ENCODE data around the gene GPR146.

Gene GPR146

DNA sequence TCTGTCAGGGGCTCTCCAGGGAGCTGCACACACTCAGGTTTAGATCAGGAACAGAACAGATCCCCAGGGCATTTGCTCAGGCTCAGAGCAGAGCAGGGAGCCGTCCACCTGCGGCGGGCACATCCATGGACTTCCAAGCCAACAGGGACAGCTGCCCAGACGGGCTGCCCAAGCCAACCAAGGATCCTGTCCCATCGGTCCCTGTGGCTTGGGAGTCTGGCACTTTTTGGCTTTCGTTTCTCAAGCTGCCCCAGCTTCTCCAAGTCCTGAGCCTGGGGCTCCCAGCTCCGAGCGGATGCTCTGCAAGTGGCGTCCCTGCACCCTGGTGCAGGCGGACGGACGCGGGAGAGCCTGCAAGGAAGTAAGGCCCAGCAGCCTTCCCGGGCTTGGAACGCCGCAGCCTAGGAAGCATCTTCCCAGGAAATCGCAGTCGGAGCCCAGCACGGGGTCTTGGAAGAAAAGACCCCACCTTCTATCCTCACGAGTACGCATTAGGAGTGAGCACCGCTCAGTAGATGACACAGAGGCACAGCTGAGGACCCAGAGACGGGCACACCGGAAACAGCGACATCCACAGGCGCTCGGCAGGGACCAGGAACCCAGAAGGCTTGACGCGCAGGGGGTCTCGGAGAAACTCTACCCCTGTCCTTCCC is 6.0 kb downstream of the GPR146 start:
- no peak overlapping the region for H3K23ac ChIP-seq (ENCODE audit: low read length)
- H3K27ac ChIP-seq (ENCODE audit: low read depth, low read length) = no peak overlapping the region
- no peak overlapping the region for H2BK15ac ChIP-seq (replicated peaks; ENCODE audit: low read depth)
- H3K4me1 ChIP-seq (ENCODE audit: control insufficient read depth, low read depth, low read length) = peaks cover 5% of the 10 kb centered on the region
- H2BK120ac ChIP-seq (ENCODE audit: low read depth, low read length) = no peak overlapping the region
- no peaks in the 10 kb centered on the region for H3K36me3 ChIP-seq (ENCODE audit: control insufficient read depth, insufficient read depth, low read length)
- H3K79me1 ChIP-seq (ENCODE audit: low read length) = peaks cover 2% of the 10 kb centered on the region
- no peak overlapping the region for H3K9ac ChIP-seq (ENCODE audit: low read length)
- H2AK5ac ChIP-seq (ENCODE audit: low read length) = no peak overlapping the region
- H4K5ac ChIP-seq (ENCODE audit: low read length) = no peak overlapping the region
- DNase-seq = no peak
- no peak overlapping the region for H4K8ac ChIP-seq (ENCODE audit: low read depth, low read length)
- no peaks in the 10 kb centered on the region for H3K27me3 ChIP-seq (ENCODE audit: insufficient read depth, low read length, poor library complexity)
- H3K18ac ChIP-seq (ENCODE audit: low read length) = no peak overlapping the region
- WGBS (ENCODE audit: extremely low coverage, insufficient coverage, low lambda C conversion rate) = no CpG with 5 or more reads among the region's 30 CpGs
- no peak overlapping the region for H3K4me2 ChIP-seq (ENCODE audit: low read length)
- H2BK5ac ChIP-seq (ENCODE audit: low read length) = no peak overlapping the region
- H3K56ac ChIP-seq (ENCODE audit: low read length) = no peak overlapping the region
- H3K4me3 ChIP-seq (ENCODE audit: low read length) = no peak overlapping the region
- H3K4ac ChIP-seq (ENCODE audit: low read depth, low read length) = no peak overlapping the region
- H3K79me2 ChIP-seq (ENCODE audit: control insufficient read depth, insufficient read depth, low read length) = no peaks in the 10 kb centered on the region

DNA sequence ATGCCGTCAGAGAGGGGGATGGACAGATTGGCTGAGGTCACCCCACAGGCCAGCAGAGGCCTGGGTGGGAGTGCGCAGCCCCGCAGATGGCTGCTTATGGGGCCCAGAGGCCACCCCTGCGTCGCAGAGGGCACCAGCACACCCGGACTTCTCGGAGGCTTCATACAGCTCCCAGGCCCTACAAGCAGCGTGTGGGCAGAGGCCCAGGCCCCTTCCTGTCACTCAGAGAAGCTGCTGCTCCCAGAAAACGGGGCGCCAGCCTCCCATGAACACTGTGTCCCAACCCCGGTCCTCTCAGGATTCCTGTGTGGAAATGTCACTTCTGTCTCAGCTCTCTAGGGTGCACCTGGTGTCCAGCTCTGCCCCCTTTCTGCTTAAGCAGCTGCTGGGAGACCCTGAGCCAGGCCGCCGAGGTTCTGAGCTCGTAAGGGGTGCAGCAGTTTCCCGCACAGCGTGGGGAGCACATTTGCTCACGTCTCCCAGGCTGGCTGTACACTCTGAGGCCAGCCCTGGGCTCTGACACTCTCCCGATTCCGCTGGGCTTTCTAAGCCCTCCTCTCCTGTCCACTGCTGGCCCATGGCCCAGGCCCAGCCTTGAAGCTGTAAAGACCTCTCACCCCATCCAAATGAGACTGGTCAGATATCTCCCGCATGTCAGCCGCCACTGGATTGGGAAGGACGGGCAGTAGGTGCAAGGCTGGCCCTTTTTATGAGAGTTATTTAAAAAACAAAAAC is 6.8 kb downstream of the GPR146 start:
- DNase-seq = no peak
- H2BK15ac ChIP-seq (replicated peaks; ENCODE audit: low read depth) = no peak overlapping the region
- no peak overlapping the region for H3K18ac ChIP-seq (ENCODE audit: low read length)
- no peak overlapping the region for H4K5ac ChIP-seq (ENCODE audit: low read length)
- no peak overlapping the region for H3K9ac ChIP-seq (ENCODE audit: low read length)
- no peak overlapping the region for H2BK5ac ChIP-seq (ENCODE audit: low read length)
- peaks cover 5% of the 10 kb centered on the region for H3K4me1 ChIP-seq (ENCODE audit: control insufficient read depth, low read depth, low read length)
- no peaks in the 10 kb centered on the region for H3K27me3 ChIP-seq (ENCODE audit: insufficient read depth, low read length, poor library complexity)
- no peaks in the 10 kb centered on the region for H3K79me2 ChIP-seq (ENCODE audit: control insufficient read depth, insufficient read depth, low read length)
- H3K79me1 ChIP-seq (ENCODE audit: low read length) = peaks cover 2% of the 10 kb centered on the region
- no peak overlapping the region for H3K4me3 ChIP-seq (ENCODE audit: low read length)
- H4K8ac ChIP-seq (ENCODE audit: low read depth, low read length) = no peak overlapping the region
- no peak overlapping the region for H2AK5ac ChIP-seq (ENCODE audit: low read length)
- H3K36me3 ChIP-seq (ENCODE audit: control insufficient read depth, insufficient read depth, low read length) = no peaks in the 10 kb centered on the region
- H3K23ac ChIP-seq (ENCODE audit: low read length) = no peak overlapping the region
- no CpG with 5 or more reads among the region's 22 CpGs for WGBS (ENCODE audit: extremely low coverage, insufficient coverage, low lambda C conversion rate)
- H2BK120ac ChIP-seq (ENCODE audit: low read depth, low read length) = no peak overlapping the region
- no peak overlapping the region for H3K27ac ChIP-seq (ENCODE audit: low read depth, low read length)
- H3K4ac ChIP-seq (ENCODE audit: low read depth, low read length) = no peak overlapping the region
- H3K56ac ChIP-seq (ENCODE audit: low read length) = no peak overlapping the region
- no peak overlapping the region for H3K4me2 ChIP-seq (ENCODE audit: low read length)

DNA sequence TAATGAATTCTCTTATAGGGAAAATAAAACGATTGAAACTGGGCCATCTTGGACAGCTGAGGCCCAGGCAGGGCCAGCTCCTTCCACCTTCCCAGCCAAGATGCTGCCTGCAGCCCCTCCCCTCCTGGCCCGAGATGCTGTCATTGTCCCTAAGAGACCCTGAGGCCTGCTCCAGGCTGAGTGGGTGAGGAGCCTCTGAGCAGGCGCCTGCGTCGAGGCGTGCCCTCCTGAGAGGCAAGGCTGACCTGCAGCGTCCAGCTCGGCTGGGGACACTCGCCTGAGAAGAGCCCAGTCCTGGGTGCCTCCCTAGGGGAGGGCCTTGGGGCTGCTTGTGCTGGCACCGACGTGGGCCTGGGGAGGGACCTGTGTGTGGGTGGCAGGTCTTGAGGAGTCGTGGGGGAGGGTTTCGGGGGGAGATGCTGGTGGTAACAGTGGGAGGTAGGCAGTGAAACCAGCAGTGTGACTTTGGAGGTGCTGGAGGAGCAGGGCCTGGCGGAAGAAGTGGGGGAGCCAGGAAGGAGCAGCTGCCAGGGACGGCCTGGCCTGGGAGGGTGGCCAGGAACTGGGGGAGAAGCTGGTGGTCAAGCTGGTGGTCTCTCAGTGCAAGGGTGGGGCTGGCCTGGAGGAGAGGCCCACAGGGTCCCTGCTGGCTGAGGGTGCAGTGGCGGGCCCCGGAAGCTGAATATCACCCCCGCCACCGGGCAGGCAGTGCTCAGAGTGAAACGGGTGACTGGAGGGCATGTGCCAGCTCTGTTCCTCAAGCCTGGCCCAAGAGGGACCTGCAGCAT is 7.9 kb downstream of the GPR146 start:
- Histone ChIP-seq H3K27ac (ENCODE audit: low read depth, low read length) (no peak overlapping the region), H3K4me2 (ENCODE audit: low read length) (no peak overlapping the region), H3K18ac (ENCODE audit: low read length) (no peak overlapping the region), H3K79me1 (ENCODE audit: low read length) (no peaks in the 10 kb centered on the region), H3K4ac (ENCODE audit: low read depth, low read length) (no peak overlapping the region), H2BK120ac (ENCODE audit: low read depth, low read length) (no peak overlapping the region), H3K56ac (ENCODE audit: low read length) (peak overlapping the region; percentile 80), H3K23ac (ENCODE audit: low read length) (peak overlapping the region; percentile 66), H2BK15ac (replicated peaks; ENCODE audit: low read depth) (no peak overlapping the region), H3K4me3 (ENCODE audit: low read length) (no peak overlapping the region), H4K8ac (ENCODE audit: low read depth, low read length) (no peak overlapping the region), H2AK5ac (ENCODE audit: low read length) (peak overlapping the region; percentile 69), H3K36me3 (ENCODE audit: control insufficient read depth, insufficient read depth, low read length) (no peaks in the 10 kb centered on the region), H3K79me2 (ENCODE audit: control insufficient read depth, insufficient read depth, low read length) (no peaks in the 10 kb centered on the region), H3K9ac (ENCODE audit: low read length) (peak overlapping the region; percentile 57), H4K5ac (ENCODE audit: low read length) (no peak overlapping the region), H3K27me3 (ENCODE audit: insufficient read depth, low read length, poor library complexity) (no peaks in the 10 kb centered on the region), H3K4me1 (ENCODE audit: control insufficient read depth, low read depth, low read length) (peaks cover 5% of the 10 kb centered on the region), H2BK5ac (ENCODE audit: low read length) (no peak overlapping the region)
- no peak for DNase-seq
- WGBS (ENCODE audit: extremely low coverage, insufficient coverage, low lambda C conversion rate) = no CpG with 5 or more reads among the region's 20 CpGs

DNA sequence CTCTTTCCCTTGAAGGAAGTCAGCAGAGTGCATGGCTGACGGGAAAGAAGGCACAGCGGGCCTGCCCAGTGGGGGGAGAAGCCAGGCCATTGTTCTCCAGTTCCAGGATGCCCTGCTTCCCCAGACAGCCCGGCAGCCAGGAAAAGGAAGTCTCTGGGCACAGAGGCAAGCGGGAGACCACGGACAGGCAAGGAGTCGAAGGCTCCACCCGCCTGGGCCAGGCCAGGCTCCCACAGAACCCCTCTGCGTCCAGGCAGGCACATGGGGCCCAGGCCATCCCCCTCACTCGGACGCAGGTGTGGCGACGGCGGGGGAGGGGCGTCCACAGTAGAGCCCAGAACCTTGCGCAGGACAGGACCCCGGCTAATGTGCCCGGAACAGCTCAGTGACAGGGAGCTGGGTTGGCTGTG is 8.7 kb downstream of the GPR146 start:
- no peak overlapping the region for H3K4me3 ChIP-seq (ENCODE audit: low read length)
- peak overlapping the region; percentile 89 for H3K23ac ChIP-seq (ENCODE audit: low read length)
- peak overlapping the region; percentile 51 for H2AK5ac ChIP-seq (ENCODE audit: low read length)
- H2BK5ac ChIP-seq (ENCODE audit: low read length) = peak overlapping the region; percentile 75
- H3K27me3 ChIP-seq (ENCODE audit: insufficient read depth, low read length, poor library complexity) = no peaks in the 10 kb centered on the region
- peak; percentile 61 for DNase-seq
- no peak overlapping the region for H3K4ac ChIP-seq (ENCODE audit: low read depth, low read length)
- no peak overlapping the region for H3K18ac ChIP-seq (ENCODE audit: low read length)
- no peak overlapping the region for H3K27ac ChIP-seq (ENCODE audit: low read depth, low read length)
- no peak overlapping the region for H4K8ac ChIP-seq (ENCODE audit: low read depth, low read length)
- no peak overlapping the region for H3K4me2 ChIP-seq (ENCODE audit: low read length)
- peak overlapping the region; percentile 80 for H3K56ac ChIP-seq (ENCODE audit: low read length)
- H3K9ac ChIP-seq (ENCODE audit: low read length) = peak overlapping the region; percentile 57
- peaks cover 5% of the 10 kb centered on the region for H3K4me1 ChIP-seq (ENCODE audit: control insufficient read depth, low read depth, low read length)
- no peak overlapping the region for H2BK15ac ChIP-seq (replicated peaks; ENCODE audit: low read depth)
- H2BK120ac ChIP-seq (ENCODE audit: low read depth, low read length) = no peak overlapping the region
- WGBS (ENCODE audit: extremely low coverage, insufficient coverage, low lambda C conversion rate) = no CpG with 5 or more reads among the region's 17 CpGs
- no peaks in the 10 kb centered on the region for H3K36me3 ChIP-seq (ENCODE audit: control insufficient read depth, insufficient read depth, low read length)
- no peaks in the 10 kb centered on the region for H3K79me1 ChIP-seq (ENCODE audit: low read length)
- H3K79me2 ChIP-seq (ENCODE audit: control insufficient read depth, insufficient read depth, low read length) = no peaks in the 10 kb centered on the region
- no peak overlapping the region for H4K5ac ChIP-seq (ENCODE audit: low read length)

DNA sequence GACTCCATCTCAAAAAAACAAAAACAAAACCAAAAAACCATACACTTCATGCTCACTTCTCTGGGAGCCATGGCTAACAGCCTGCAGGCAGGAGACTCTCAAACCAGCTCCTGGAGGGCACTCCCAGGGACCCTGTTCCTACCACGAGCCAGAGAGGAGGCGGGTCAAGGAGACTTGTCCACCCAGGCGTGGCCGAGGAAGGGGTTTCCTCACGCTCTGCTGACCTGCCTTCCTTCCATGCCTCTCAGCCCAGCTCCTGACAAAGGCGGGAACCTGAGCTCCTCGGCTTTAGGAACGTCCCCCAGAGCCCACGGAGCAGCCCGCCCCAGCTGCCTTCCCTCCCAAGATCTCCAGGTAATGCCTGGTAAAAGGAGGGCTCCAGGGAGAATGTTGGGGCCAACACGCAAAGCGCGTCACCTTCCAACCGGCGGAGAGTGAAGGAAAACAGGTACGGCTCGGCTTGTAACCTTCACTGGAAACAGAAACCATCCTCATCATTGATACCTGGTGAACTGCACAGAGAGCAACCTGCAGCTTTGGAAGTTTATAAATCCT is 9.5 kb downstream of the GPR146 start:
- Histone ChIP-seq H2BK120ac (ENCODE audit: low read depth, low read length) (no peak overlapping the region), H3K27me3 (ENCODE audit: insufficient read depth, low read length, poor library complexity) (no peaks in the 10 kb centered on the region), H3K18ac (ENCODE audit: low read length) (no peak overlapping the region), H3K36me3 (ENCODE audit: control insufficient read depth, insufficient read depth, low read length) (no peaks in the 10 kb centered on the region), H3K56ac (ENCODE audit: low read length) (no peak overlapping the region), H3K79me2 (ENCODE audit: control insufficient read depth, insufficient read depth, low read length) (no peaks in the 10 kb centered on the region), H3K4me3 (ENCODE audit: low read length) (no peak overlapping the region), H4K8ac (ENCODE audit: low read depth, low read length) (no peak overlapping the region), H2AK5ac (ENCODE audit: low read length) (no peak overlapping the region), H3K79me1 (ENCODE audit: low read length) (no peaks in the 10 kb centered on the region), H3K27ac (ENCODE audit: low read depth, low read length) (no peak overlapping the region), H3K4ac (ENCODE audit: low read depth, low read length) (no peak overlapping the region), H3K23ac (ENCODE audit: low read length) (no peak overlapping the region), H2BK15ac (replicated peaks; ENCODE audit: low read depth) (no peak overlapping the region), H3K4me1 (ENCODE audit: control insufficient read depth, low read depth, low read length) (peaks cover 5% of the 10 kb centered on the region), H3K9ac (ENCODE audit: low read length) (peak overlapping the region; percentile 24), H3K4me2 (ENCODE audit: low read length) (no peak overlapping the region), H2BK5ac (ENCODE audit: low read length) (no peak overlapping the region), H4K5ac (ENCODE audit: low read length) (no peak overlapping the region)
- no CpG with 5 or more reads among the region's 17 CpGs for WGBS (ENCODE audit: extremely low coverage, insufficient coverage, low lambda C conversion rate)
- DNase-seq = no peak
